Duodenal mucosa (tissue), 2 donors: ENCODE results near the gene SYNGR3.

Experiments used
- H3K27ac ChIP-seq: one replicate; pipeline ENCODE4 v1.7.0; 2013; ENCODE audit warnings: low read depth, low read length
- H3K27me3 ChIP-seq, 2 donors: one replicate each; pipeline ENCODE4 v1.7.0; 2013; ENCODE audit warnings: low read length in 2 of 2, control low read depth in 1 of 2; ENCODE audit not compliant: insufficient read depth in 2 of 2, control insufficient read depth in 1 of 2
- H3K36me3 ChIP-seq, 2 donors: one replicate each; pipeline ENCODE4 v1.7.0; 2013; ENCODE audit warnings: low read length in 2 of 2, control low read depth in 1 of 2; ENCODE audit not compliant: insufficient read depth in 2 of 2, control insufficient read depth in 1 of 2
- H3K4me1 ChIP-seq, 2 donors: one replicate each; pipeline ENCODE4 v1.7.0; 2013; ENCODE audit warnings: low read length in 2 of 2, control low read depth in 1 of 2; ENCODE audit not compliant: insufficient read depth in 2 of 2, control insufficient read depth in 1 of 2
- H3K4me3 ChIP-seq, 2 donors: one replicate each; pipeline ENCODE4 v1.7.0; 2013; ENCODE audit warnings: low read length in 2 of 2, low read depth in 1 of 2
- H3K9ac ChIP-seq, 2 donors: one replicate each; pipeline ENCODE4 v1.7.0; 2013; ENCODE audit warnings: low read length in 2 of 2, low read depth in 1 of 2
- H3K9me3 ChIP-seq, 2 donors: one replicate each; pipeline ENCODE4 v1.7.0; 2013; ENCODE audit warnings: low read length in 2 of 2, control low read depth in 1 of 2; ENCODE audit not compliant: control insufficient read depth in 1 of 2

Gene SYNGR3

DNA sequence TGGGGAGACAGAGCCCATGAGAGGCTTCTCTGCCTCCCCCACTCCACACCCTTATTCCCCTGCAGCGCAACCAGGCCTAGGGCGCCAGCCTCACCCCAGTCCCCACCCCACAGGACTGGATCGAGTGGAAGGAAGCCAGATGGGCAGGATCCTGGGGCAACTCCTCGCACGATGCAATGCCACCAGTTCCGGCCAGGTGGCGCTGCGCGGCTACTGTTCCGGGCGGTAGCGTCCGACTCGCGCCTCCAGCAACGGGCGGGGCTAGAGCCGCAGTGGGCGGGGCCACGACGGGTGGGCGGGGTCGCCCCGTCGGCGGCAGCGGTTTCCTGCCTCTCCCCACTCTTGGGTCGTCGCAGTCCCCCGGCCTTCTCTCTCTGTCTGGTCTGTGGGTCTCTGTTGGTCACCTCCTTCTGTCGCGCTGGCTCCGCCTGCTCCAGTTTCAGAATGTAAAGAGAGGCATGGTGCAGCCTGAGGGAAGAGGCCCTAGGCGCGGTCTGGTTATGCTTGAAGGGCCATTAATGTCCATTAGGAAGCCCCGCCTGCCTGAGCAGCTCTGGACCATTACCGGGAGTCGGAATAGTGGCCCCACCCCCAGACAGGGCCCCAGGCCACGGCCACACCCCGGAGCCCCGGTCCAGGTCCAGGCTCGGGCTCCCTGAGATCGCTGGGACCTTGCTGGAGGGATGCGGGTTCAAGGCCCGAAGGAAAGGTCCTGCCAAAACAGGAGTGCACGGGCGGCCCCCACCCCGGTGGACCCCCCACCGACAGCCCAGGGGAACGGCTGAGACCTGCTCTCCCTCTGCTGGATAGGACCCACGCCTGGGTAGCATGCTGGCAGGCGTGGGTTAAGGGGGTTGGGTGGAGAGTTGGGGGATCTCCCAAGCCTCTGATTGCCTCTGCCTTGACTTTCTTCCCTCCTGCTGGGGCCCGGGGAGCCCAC is 33.6 kb downstream of the SYNGR3 start:
- peaks cover 18 to 24% of the 10 kb centered on the region in 2 donors for H3K27me3 ChIP-seq
- no peaks in the 10 kb centered on the region for H3K9me3 ChIP-seq
- peak overlapping the region; percentile 25 to 56 for H3K9ac ChIP-seq
- H3K4me3 ChIP-seq: peak overlapping the region; percentile 60 to 68
- peaks cover 10 to 29% of the 10 kb centered on the region in 2 donors for H3K4me1 ChIP-seq
- no peaks in the 10 kb centered on the region for H3K36me3 ChIP-seq
- H3K27ac ChIP-seq: peak overlapping the region; percentile 56

- no peaks in the 10 kb centered on the region for H3K9me3 ChIP-seq
- peaks cover 10 to 29% of the 10 kb centered on the region in 2 donors for H3K4me1 ChIP-seq
- no peaks in the 10 kb centered on the region for H3K36me3 ChIP-seq
- no peak overlapping the region for H3K9ac ChIP-seq
- H3K27me3 ChIP-seq: peaks cover 14 to 22% of the 10 kb centered on the region in 2 donors
- no peak overlapping the region for H3K4me3 ChIP-seq
- no peak overlapping the region for H3K27ac ChIP-seq
Observed at GRCh38 chr16:2024032-2024420, 34.3 kb downstream of the SYNGR3 start.

DNA sequence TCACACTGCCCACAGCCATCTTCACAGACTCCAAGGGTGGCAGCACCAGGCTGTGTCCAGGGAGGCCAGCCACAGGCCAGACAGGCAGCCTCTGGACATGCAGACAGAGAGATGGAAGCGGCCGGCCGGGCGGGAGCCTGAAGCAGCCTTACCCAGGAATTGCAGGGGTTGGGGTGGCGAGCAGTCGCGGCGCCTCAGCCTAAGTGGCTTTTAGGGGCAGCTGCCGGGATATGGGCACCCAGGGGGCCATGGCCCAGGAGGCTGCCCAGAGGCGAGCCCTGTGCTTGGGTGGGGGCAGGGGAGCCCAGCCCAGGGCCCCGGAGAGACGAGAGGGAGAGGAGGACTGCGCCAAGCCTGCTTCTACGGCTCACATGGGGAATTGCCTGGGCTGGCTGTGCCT is 35.5 kb downstream of the SYNGR3 start:
- Histone ChIP-seq H3K27ac (no peak overlapping the region), H3K36me3 (no peaks in the 10 kb centered on the region), H3K27me3 (peaks cover 2 to 14% of the 10 kb centered on the region in 2 donors), H3K4me3 (no peak overlapping the region), H3K9me3 (no peaks in the 10 kb centered on the region), H3K4me1 (peaks cover 10 to 34% of the 10 kb centered on the region in 2 donors), H3K9ac (no peak overlapping the region)

DNA sequence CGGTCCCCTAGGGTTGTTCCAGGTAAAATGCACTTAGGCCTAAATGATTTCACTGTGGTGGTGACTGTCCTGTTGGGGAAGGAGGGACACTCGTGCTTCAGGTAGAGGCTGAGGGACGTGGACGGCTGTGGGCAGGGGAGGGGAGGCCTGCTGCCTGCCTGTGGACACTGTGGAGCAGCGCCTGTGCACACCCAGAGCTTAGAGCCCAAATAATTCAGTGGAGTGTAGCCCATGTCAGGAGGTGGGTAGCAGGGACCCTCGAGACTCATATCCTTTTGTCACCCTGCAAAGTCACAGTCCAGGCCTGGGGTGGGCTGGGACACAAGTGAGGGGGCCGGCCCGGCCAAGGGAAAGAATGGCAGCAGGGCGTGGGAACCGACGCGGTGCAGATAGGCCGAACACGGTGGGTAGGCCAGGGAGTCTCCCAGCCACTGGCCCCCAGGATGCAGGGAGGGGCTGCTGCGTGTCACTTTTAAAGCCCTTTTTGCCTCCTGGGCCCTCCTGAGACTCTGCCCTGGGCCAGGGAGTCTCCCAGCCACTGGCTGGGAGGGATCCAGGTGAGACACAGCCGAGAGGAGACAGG is 36.2 kb downstream of the SYNGR3 start:
- H3K36me3 ChIP-seq: no peaks in the 10 kb centered on the region
- H3K9ac ChIP-seq: peak overlapping the region; percentile 33 to 51
- H3K4me1 ChIP-seq: peaks cover 10 to 34% of the 10 kb centered on the region in 2 donors
- peaks cover 0 to 7% of the 10 kb centered on the region in 2 donors for H3K27me3 ChIP-seq
- H3K4me3 ChIP-seq: peak overlapping the region in 1 of 2 donors; percentile 53
- no peaks in the 10 kb centered on the region for H3K9me3 ChIP-seq
- H3K27ac ChIP-seq: no peak overlapping the region

GRCh38 chr16:2026461-2027023 is 36.8 kb downstream of the SYNGR3 start, which contains the start of gene NHERF2:
NHERF2 (plus strand) TSS chr16:2026902; CDS start chr16:2027006, 104 bp downstream.
- Histone ChIP-seq H3K9ac (peak within 1 kb of the TSS; percentile 33 to 51), H3K4me1 (peaks cover 10 to 34% of the 10 kb centered on the region in 2 donors), H3K27me3 (peaks cover 0 to 5% of the 10 kb centered on the region in 2 donors), H3K36me3 (no peaks in the 10 kb centered on the region), H3K4me3 (peak within 1 kb of the TSS; percentile 42 to 80), H3K27ac (no peak within 1 kb of the TSS), H3K9me3 (no peaks in the 10 kb centered on the region)

DNA sequence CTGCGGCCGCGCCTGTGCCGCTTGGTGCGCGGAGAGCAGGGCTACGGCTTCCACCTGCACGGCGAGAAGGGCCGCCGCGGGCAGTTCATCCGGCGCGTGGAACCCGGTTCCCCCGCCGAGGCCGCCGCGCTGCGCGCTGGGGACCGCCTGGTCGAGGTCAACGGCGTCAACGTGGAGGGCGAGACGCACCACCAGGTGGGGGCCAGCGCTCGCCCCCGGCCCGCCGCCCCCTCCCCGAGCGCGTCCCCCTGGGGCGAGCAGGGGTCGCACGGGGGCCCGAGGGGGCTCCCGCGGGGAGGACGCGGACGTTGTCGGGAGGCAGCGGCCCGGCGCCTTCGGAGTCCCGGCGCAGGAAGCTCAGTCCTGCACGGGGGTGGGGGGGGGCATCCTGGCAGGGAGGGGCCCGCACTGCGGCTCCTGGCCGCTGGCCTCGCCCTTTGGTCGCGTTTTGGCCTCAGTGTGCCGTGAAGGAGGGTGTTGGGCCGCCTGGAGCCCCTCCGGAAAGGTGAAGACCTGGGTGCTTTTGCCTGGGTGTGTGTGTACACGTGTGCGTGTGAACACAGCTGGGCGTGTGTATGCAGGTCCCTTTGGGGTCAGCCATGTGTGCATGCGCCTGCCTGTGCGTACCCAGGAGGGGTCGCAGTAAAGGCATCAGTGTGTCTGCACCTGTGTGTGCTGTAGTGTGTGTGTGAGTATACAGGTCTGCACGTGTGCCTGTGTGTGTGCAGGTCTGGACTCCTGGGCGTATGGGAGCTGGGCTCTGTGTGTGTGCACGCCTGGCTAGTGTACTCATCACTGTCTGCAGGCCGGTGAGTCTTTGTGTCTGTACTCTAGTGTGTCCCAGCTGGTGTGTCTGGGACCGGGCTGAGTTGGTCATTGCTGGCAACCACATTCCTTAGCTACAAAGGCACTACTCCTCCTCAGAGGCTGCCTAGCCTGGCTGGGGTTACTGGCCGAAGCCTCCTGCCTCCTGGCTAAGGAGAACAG is 37.5 kb downstream of the SYNGR3 start:
- Histone ChIP-seq H3K4me1 (peaks cover 10 to 34% of the 10 kb centered on the region in 2 donors), H3K4me3 (peak overlapping the region; percentile 42 to 80), H3K9ac (peak overlapping the region; percentile 18 to 43), H3K27me3 (peaks cover 0 to 2% of the 10 kb centered on the region in 2 donors), H3K9me3 (no peaks in the 10 kb centered on the region), H3K36me3 (no peaks in the 10 kb centered on the region), H3K27ac (no peak overlapping the region)

GRCh38 chr16:2028146-2028545 is 38.4 kb downstream of the SYNGR3 start:
- no peak overlapping the region for H3K27ac ChIP-seq
- H3K9ac ChIP-seq: peak overlapping the region; percentile 10 to 43
- H3K9me3 ChIP-seq: no peaks in the 10 kb centered on the region
- peaks cover 4 to 27% of the 10 kb centered on the region in 2 donors for H3K4me1 ChIP-seq
- no peaks in the 10 kb centered on the region for H3K27me3 ChIP-seq
- no peaks in the 10 kb centered on the region for H3K36me3 ChIP-seq
- H3K4me3 ChIP-seq: peak overlapping the region; percentile 42 to 80

DNA sequence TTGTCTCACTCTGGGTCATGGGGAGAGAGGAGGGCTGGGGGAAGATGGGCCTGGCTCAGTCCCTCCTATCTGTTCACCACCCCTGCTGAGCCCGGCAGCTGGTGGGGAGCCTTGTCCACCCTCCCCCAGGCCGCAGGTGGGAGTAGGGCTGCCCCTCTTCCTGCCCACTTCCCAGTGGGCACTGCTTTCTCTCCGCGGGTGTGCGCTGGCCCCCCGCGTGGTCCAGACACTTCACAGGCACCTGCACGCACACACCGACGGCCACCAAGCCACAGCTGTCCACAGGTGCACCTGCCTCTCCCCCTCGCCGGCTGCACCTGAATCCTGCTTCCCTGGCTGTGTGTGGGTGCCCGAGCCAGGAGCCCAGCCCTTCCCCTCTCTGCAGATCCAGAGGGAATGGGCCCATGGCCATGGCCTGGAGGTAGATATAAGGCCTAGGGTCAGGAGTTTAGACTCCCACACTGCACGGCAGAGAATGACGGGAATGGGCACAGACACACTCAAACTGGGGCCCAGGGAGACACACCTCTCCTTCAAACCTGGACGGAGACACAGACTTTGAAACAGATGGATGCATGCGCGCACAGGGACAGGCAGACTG is 39.0 kb downstream of the SYNGR3 start:
- Histone ChIP-seq H3K4me3 (peak overlapping the region in 1 of 2 donors; percentile 80), H3K27ac (no peak overlapping the region), H3K36me3 (no peaks in the 10 kb centered on the region), H3K9ac (peak overlapping the region in 1 of 2 donors; percentile 10), H3K9me3 (no peaks in the 10 kb centered on the region), H3K27me3 (no peaks in the 10 kb centered on the region), H3K4me1 (peaks cover 1 to 22% of the 10 kb centered on the region in 2 donors)

DNA sequence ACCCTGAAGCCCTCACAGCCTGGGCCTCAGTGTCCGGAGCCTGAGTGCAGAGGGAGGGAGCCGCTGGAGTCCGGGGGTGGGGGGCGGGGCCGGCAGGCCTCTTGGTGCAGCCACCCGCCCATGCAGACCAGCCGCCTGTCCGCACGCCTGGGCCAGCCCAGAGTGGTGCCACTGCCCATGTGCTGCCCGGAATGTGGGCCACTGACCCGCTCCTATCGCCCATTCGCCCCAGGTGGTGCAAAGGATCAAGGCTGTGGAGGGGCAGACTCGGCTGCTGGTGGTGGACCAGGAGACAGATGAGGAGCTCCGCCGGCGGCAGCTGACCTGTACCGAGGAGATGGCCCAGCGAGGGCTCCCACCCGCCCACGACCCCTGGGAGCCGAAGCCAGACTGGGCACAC is 39.6 kb downstream of the SYNGR3 start:
- no peak overlapping the region for H3K27ac ChIP-seq
- no peaks in the 10 kb centered on the region for H3K9me3 ChIP-seq
- H3K4me3 ChIP-seq: no peak overlapping the region
- no peak overlapping the region for H3K9ac ChIP-seq
- peaks cover 4 to 17% of the 10 kb centered on the region in 2 donors for H3K4me1 ChIP-seq
- no peaks in the 10 kb centered on the region for H3K27me3 ChIP-seq
- no peaks in the 10 kb centered on the region for H3K36me3 ChIP-seq
